GM18519 (cell line): ENCODE results near the gene MBP.
A peak's percentile ranks its signal among the peaks of the same experiment; 100 is the strongest.

Experiments
- ATAC-seq: cut with Tn5 transposase; IDR thresholded peaks from one replicate; pipeline ENCODE4 v1.9.1; 2021; ENCODE audit warnings: mild to moderate bottlenecking, moderate library complexity; ENCODE audit not compliant: unreplicated experiment, low FRiP score

Gene MBP

GRCh38 chr18:77069931-77070330, 62.7 kb downstream of the MBP start:
- no peak for ATAC-seq

GRCh38 chr18:77069482-77069881, 63.1 kb downstream of the MBP start:
- no peak for ATAC-seq

- peak; percentile 34 for ATAC-seq
These were observed 64.0 kb downstream of the MBP start for GRCh38 chr18:77068321-77069312.

- peak; percentile 23 for ATAC-seq
These were observed 65.1 kb downstream of the MBP start for GRCh38 chr18:77067291-77068061.

DNA sequence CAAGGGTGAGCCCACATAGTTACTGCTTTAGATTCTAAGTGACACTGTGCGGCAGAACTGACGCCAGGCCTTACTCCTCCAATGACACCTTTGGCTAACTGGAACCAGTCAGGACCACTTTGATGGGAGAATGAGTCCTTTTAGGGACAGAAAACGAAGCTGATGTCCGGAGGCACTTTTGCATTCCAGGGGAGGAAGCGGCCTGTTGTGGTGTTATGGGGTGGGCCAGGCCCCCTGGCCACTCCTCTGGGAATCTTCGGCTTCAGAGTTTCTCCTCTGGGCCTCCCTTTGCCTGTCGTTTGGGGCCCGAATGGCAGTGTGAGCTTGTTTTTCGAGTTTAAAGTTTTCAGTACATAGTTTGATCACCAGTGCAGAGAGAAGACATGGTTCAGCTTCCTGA, 65.9 kb downstream of the MBP start:
- no peak for ATAC-seq

GRCh38 chr18:77066101-77066500, 66.5 kb downstream of the MBP start:
- ATAC-seq: no peak

DNA sequence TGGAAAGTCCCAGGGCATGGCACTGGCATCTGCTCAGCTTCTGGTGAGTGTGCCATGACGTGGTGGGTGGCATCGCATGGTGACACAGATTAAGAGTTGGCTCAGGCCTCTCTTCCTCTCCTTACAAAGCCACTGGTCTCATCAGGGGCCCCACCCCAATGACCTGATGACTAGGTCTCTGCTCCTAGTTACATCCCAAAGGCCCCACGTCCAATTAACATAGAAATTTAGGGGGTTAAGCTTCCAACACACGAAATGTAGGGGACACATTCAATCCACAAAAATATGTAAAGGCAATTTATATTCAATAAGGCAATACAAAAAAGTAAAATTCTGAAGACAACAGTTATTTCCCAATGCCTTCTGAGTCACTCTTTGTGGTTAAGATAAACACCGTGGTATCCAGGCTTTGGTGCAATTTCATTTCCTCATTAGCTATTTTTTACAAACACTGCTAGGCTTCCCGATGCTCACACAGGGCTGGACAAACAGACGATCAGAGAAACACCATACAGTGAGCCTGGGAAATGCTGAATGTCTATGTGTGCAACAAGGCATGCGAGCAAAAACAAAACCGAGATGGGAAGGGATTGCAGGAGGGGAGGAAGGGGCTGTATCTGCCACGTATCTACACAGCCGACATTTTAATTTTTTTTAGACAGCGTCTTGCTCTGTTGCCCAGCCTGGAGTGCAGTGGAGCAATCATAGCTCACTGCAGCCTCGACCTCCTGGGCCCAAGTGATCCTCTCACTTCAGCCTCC, 67.2 kb downstream of the MBP start:
- ATAC-seq: peak; percentile 24

DNA sequence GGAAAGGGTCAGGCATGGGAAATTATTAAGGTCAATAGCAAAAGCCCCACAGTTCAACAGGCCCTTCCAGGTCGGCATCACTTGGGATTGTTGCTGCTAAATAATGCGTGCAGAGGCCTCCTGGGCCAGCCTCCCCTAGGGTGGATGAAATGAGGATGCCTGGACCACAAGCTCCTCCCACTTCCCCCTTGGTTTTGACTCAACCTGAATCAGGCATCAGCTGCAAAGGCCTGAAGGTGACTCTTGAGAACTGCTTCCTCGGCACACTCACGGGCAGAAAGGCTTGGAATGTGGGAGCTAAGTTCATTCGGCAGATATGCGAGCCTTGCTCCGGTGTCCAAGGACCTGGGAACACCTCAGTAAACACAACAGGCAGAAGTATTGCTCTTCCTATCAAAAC, 69.3 kb downstream of the MBP start:
- peak; percentile 46 for ATAC-seq

- peak; percentile 53 for ATAC-seq
These were observed 70.0 kb downstream of the MBP start for GRCh38 chr18:77062518-77063003.

DNA sequence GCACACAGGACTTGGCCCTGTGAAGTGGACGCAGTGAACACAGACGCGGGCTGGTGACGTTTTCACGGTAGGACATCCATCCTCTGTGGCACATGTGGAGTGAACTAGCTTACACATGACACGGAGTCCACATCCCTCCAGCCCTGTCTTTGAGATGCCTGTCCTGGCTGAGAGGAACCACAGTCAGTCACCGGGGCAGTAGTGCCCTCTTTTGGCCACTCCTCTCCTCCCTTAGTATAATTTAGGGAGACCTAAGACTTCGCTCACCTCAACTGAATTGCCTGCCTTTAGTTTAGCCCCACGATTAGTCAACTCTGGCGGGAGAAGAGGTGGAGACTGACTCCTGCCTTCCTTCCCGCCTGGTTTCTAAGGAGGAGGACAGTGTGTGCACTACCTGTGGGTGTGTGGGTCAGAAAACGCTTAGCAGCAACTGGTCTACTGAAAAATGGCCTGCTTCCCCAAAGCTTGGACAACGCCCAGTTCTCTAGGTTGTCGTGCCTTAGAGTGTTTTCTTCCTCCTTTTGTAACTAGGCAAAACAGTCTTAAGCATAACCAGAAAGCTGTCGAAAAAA, 70.6 kb downstream of the MBP start:
- ATAC-seq: peak; percentile 12

DNA sequence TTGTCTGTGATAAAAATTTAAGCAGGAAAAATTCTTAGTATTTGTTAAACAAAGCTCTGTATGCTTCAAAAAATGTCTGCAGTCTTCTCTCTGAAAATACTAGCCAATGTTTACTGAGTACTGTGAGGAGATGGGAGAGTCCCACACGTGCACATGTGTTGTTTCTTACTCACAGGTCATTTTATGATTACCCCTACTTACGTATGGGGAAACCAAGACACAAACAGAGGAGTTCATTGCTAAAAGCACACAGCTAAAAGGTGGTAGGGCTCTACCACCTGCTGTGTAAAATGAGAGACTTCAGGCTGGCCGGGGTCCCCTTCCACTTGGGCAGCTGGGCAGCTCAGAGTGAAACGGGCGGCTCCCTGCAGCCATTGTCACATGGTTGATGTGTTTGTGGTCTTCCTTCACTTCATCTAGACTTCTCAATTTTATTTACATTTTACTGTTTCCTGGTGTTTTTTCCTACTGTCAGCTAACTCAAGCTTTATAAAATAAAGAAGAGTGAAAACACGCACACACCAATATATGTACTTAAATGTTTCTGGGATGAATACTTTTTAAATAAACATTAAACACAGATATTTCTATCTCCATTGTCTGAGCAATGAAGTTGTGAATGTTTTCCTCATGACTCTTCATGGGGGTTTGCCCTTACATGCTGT, 71.2 kb downstream of the MBP start:
- no peak for ATAC-seq

- ATAC-seq: no peak
These were observed 72.4 kb downstream of the MBP start for GRCh38 chr18:77060151-77060550.

DNA sequence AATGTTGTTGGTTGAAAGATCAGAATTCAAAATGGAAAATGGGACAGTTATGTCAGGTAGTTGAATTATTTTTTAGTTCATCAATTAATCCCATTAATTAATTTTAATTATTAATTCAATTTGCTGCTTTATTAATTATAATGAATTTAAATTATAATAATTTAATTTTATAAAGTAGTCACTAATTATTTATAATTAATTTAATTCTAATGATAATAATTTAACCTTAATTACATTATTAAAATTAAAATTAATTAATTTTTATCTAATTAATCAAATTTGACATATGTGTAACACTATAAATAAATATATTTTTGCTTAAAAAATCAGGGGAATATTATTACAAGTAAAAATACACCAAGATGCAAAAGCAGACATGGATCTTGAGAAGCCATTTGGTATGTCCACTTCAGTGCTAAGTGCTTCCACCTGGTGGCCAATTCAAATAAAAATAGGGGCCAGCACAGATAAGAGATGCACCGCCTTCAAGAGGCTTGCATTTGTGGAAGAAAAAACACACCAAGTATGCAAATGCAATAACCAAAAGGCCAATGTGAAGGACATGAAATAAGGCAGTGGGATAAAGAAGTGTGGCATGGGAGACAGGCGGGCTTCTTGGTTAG, 73.2 kb downstream of the MBP start:
- ATAC-seq: no peak

- no peak for ATAC-seq
These were observed 74.2 kb downstream of the MBP start for GRCh38 chr18:77058290-77058835.

DNA sequence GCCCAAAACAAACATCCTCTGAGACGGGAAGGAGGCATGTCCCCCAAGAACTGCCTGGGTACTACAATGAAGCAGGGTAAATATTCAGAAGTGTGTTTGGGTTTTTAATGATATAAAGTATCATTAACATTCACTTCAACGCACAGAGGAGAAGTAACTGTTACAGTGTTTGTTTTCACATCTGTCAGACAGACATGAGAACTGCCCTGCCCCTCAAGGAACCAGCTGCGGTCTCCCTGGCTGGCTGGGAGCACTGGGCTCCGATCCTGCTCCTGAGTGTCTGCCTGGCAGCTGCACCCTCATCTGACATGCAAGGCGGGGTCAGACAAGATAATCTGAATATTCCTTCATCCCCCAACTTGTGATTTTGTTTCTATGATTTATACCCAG, 75.6 kb downstream of the MBP start:
- ATAC-seq: no peak

DNA sequence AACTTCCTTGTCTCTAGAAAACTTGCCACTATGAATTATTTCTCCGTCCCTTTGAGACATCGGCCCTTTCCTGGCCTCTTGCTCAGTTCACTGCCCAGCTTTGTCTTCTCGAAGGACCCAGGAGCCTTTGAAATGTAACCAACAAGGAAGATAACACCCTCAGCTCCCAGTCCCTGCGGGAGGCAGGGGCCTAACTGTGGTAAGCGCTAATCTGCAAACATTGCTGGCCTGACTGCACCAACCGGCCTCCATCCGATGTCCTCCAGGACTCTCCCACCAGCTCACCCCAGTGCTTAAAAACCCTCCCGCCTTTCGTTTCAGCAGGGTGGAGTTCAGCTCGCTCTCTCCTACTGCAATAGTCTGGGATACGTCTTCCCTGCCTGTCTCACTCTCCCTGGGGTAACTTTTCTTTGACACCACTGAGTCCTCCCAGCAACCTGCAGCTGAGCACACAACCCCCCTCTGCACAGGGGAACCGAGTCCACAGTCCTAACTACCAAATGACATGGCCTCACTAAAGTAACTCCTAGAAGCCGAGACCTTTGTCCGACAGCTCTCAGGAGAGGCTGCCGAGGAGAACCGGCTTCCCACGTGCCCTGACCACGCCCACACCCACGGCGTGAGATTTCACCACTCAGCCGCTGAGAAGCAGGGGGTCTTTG, 76.1 kb downstream of the MBP start:
- ATAC-seq: no peak

- no peak for ATAC-seq
These were observed 76.9 kb downstream of the MBP start for GRCh38 chr18:77055429-77056300.
